Measurements from ENCODE around the gene TRIM56.
"Not testable (repeated sequence)": the region's sequence is repeated elsewhere in the genome, so short reads cannot be mapped to it uniquely, and the experiment has no call there.

TRIM56 gene

DNA sequence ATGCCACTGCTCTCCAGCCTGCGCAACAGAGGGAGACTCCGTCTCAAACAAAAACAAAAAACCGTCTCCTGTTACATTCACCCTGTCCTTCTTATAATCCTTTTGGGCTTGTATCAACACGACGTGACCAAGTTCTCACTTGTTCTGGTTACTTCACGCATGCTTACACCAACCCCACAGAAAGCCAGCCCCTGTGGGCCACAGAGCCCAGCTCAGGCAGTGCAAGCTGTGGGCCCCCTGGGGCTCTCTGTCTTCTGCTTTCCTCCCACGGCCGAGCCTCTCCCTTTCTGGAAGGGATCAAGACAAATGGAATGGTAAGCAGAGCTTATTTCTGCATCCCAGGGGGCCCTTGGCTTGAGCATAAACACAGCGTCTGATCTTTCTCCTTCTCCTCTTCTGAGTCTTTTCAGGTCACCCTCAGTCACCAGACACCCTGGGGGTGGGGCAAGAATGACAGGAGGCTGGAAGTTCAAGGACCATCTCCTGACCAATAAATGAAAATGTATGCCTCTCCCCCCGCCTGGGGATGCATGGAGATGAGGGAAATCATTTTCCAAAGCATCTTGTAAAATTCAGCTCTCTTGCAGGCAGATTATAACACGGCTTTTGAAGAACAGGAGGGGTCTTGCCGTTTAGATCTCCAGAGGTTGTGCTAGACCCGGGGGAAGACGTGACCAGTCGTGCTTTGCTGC is 19.0 kb upstream of the TRIM56 start:
- peak; percentile 62 for DNase-seq (ENCODE audit: low read depth, low spot score)
- no peak for TF ChIP-seq CTCF (IDR thresholded peaks at IDR 0.05; ENCODE audit: low read depth, low read length)
- in situ Hi-C loops (cut with HindIII; ENCODE audit: low sequenced_read_pairs), result no loop called here
- H3K4me3 ChIP-seq (ENCODE audit: low read depth, low read length), result no peak overlapping the region

- in situ Hi-C loops (cut with HindIII; ENCODE audit: low sequenced_read_pairs), result no loop called here
- H3K4me3 ChIP-seq (ENCODE audit: low read depth, low read length), result no peak overlapping the region
- no peak for TF ChIP-seq CTCF (IDR thresholded peaks at IDR 0.05; ENCODE audit: low read depth, low read length)
- no peak for DNase-seq (ENCODE audit: low read depth, low spot score)
Observed at GRCh38 chr7:101066833-101067177, 18.5 kb upstream of the TRIM56 start.

DNA sequence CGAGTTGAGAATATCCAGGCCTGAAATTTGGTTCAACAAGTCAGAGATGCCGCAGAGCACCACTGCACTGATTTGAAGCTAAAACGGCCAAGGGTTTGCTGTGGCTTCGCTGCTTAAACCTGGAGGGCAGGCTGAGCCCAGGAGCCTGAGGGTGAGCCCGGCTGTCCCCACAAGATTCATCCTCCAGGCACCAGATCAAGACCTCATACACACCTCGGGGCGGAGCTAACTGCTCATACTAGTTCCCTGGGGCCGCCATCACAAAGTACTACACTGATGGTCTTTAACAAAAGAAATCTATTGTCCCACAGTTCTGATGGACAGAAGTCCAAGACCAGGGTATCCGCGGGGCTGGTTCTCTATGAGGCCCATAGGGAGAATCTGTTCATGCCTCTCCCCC is 16.9 kb upstream of the TRIM56 start:
- DNase-seq (ENCODE audit: low read depth, low spot score), result no peak
- TF ChIP-seq CTCF (IDR thresholded peaks at IDR 0.05; ENCODE audit: low read depth, low read length), result no peak
- in situ Hi-C loops (cut with HindIII; ENCODE audit: low sequenced_read_pairs), result no loop called here
- no peak overlapping the region for H3K4me3 ChIP-seq (ENCODE audit: low read depth, low read length)

DNA sequence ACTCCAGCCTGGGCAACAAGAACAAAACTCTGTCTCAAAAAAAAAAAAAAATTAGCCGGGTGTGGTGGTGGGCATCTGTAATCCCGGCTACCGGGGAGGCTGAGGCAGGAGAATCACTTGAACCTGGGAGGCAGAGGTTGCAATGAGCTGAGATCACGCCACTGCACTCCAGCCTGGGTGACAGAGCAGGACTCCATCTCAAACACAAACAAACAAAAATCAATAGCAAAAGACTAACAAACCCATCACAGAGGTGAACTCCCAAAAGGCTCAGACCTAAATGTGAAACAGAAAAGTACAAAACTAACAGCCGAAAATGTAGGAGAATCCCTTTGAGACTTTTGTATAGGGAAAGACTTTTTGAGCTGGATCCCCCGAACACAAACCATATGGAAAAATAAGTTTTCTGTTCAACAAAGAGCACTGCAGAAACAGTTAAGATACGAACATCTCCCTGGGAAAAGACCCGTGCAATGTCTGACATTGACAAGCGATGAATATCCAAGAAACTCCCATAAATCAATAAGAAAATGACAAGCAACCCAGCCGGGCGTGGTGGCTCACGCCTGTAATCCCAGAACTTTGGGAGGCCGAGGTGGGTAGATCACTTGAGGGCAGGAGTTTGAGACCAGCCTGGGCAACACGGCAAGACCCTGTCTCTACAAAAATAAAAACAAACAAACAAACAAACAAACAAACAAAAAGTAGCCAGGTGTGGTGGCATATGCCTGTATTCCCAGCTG is 13.7 kb upstream of the TRIM56 start:
- in situ Hi-C loops (cut with HindIII; ENCODE audit: low sequenced_read_pairs); DNase-seq (ENCODE audit: low read depth, low spot score); H3K4me3 ChIP-seq (ENCODE audit: low read depth, low read length): not testable (repeated sequence)

- no peak overlapping the region for H3K4me3 ChIP-seq (ENCODE audit: low read depth, low read length)
- TF ChIP-seq CTCF (IDR thresholded peaks at IDR 0.05; ENCODE audit: low read depth, low read length), result no peak
- in situ Hi-C loops (cut with HindIII; ENCODE audit: low sequenced_read_pairs), result no loop called here
- no peak for DNase-seq (ENCODE audit: low read depth, low spot score)
Observed at GRCh38 chr7:101075646-101076045, 9.6 kb upstream of the TRIM56 start.

DNA sequence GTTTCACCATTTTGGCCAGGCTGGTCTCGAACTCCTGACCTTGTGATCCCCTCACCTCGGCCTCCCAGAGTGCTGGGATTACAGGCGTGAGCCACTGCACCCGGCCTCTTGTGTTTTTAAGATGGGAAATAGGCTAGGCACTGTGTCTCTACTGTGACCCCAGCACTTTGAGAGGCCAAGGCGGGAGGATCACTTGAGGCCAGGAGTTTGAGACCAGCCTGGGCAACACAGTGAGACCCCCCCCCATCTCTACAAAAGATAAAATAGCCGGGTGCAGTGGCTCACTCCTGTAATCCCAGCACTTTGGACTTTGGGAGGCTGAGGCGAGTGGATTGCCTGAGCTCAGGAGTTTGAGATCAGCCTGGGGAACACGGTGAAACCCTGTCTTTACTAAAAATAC is 9.1 kb upstream of the TRIM56 start:
- in situ Hi-C loops (cut with HindIII; ENCODE audit: low sequenced_read_pairs); DNase-seq (ENCODE audit: low read depth, low spot score): not testable (repeated sequence)

DNA sequence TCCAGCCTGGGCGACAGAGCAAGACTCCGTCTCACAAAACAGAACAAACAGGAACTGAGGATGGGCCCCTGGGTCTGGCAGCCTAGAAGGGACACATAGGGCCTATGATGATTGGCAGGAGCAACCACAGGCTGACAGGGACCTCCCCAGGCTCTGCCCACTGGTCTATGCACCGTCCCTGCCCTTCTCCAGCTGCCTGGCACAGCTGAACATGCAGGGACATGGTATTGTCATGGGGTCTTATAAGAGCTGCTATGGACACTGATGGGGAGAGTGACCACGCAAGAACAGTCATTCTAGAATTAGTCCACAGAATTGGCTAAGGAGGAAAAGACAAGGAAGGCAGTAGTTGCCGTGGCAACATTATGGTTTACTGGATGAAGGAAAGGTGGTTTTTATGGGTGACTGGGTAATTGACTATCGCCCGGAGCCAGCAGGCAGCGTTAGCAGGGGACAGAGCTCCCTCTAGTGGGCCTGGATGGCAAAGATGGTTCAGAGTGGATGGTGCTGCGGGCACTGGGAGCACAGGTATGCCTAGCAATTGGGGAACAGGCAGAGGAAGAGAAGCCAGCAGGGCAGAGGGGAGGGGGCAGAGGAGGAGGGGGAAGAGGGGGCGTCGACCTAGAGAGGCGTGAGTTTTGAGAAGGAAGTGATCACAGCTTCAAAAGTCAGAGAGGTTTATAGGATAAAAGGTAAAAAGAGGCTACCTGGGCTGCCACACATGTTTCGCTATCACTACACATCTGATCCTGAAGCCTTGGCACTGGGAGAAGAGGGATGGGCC is 7.8 kb upstream of the TRIM56 start:
- H3K4me3 ChIP-seq (ENCODE audit: low read depth, low read length), result no peak overlapping the region
- in situ Hi-C loops (cut with HindIII; ENCODE audit: low sequenced_read_pairs), result no loop called here
- peak; percentile 97 for TF ChIP-seq CTCF (IDR thresholded peaks at IDR 0.05; ENCODE audit: low read depth, low read length)
- DNase-seq (ENCODE audit: low read depth, low spot score), result peak; percentile 72

More for the DNA sequence above, 9.1 kb upstream of the TRIM56 start:
- not testable (repeated sequence) for H3K4me3 ChIP-seq (ENCODE audit: low read depth, low read length)
